ENCODE results near the gene SPOPL.
"Not testable (repeated sequence)": the region's sequence is repeated elsewhere in the genome, so short reads cannot be mapped to it uniquely, and the experiment has no call there.

SPOPL gene

DNA sequence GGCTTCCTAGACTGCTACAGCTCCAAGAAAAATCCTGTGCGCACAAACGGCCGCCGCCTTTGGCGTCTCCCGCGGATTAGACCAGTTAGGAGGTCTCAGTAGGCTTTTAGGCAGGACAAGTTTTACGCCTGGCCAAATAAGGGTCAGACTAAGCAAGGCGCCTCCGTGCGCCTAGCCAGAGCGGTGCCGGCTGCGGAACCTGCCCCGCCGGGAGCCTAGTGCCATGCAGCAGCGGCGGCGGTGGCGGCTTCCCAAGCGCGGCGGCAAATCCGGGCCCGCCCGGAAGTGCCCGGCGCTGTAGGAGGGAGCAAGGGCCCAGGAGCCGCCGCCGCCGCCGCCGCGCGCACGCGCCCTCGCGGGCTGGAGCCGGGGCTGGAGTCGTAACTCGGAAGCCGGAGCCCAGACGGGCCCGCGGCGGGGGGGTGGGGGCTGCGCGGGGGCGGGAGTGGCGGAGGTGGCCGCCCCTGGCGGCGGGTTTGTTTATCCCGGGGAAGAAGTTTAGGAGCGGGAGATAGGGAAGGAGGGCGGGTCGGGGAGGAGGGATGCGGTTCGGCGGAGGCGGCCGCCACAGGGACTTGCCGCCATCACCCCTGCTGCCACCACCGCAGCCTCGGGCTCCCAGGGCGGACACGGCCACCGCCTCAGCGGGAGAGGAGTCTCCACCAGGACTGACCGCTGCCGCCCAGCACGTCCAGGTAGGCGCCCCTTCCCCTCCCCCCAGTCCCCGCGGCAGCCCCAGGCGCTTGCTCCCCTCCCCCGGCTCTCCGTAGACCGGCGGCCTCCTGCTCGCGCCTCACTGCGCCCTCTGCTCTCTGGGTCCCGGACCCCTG, at the start of gene SPOPL:
Gene SPOPL (plus strand): TSS at position 346 of the 830 bp plus-strand sequence. CDS start 48,447 bp downstream, outside the sequence.
- peak; percentile 27 for DNase-seq

DNA sequence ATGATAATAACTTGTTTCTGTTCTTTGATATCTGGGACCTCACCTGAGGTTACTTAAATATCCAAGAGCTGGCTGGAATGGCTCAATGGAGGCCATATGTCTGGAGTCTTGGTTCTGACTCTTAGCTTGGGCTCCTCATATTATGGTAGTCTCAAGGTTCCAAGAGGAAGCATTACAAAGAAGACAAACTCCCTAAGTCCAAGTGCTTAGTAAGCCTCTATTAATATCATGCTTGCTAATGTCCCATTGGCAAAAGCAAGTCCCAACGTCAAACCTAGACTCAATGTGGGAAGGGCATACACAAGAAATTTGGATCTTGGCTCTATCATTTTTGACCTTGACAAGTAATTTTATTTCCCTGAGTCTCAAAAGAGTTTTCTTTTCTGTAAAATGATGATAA, 49.2 kb upstream of the SPOPL start:
- no peak for DNase-seq

GRCh38 chr2:138453815-138454214, 47.8 kb upstream of the SPOPL start:
- no peak for DNase-seq

GRCh38 chr2:138454761-138455160, 46.8 kb upstream of the SPOPL start:
- no peak for DNase-seq

DNA sequence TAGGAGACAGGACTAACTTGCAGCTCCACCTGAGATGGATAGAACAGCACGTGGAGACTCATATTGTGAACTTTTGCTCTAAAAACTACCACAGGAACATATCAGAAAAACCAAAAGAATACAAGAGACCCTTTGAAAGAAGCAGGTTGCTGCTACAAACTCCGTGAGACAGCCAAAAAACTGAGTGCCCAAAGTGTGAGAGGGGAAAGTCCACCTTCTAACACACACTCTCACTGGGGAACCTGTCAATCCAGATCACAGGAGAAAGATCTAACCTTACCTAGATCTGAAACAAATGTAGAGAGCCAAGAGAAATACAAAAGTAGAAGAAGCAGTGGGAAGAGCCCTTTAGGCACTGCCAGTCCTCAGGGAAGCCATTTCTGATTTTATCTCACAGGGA, 46.3 kb upstream of the SPOPL start:
- DNase-seq, result no peak

DNA sequence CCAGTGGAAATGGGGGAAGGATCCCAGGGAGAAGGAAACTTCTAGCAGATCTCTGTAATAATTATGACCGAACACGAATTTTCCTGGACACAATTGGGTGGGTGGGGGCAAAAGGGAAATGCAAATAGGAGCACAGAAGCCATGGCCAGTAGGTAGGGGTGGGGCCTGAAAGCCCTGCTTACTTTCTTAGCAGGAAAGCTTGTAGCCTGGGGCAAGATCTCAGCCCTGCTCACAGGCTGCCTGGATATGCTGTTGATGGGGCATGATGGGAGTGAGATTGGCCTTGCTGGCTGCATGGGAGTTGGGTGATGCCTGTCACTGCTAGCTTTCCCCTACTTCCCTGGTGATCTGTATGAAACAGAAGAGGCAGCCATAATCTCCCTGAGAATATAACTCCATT, 45.9 kb upstream of the SPOPL start:
- no peak for DNase-seq

DNA sequence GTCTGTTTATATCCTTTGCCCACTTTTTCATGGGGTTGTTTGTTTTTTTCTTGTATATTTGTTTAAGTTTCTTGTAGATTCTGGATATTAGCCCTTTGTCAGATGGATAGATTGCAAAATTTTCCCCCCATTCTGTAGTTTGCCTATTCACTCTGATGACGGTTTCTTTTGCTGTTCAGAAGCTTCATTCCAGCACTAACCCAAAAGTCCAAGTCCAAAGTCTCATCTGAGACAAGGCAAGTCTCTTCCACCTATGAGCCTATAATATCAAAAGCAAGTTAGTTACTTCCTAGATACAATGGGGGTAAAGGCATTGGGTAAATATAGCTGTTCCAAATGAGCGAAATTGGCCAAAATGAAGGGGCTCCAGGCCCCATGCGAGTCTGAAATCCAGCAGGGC, 38.9 kb upstream of the SPOPL start:
- DNase-seq, result not testable (repeated sequence)

DNA sequence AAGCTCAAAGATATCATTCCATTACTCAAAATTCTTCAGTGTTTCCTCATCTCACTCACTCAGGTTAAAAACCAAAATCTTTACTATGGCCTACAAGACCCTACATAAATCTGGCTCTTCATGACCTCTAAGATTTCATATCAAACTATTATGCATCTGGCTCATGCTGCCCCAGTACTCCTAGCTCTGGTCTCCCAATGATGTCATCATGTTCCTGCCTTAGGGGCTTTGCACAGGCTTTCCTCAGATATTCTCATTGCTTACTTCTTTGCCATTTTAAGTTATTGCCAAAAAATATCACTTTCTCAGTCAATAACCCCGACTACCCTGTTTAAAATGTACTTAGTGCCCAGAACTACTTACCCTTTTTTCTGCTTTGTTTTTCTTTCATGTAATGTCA, 33.0 kb upstream of the SPOPL start:
- DNase-seq, result no peak

DNA sequence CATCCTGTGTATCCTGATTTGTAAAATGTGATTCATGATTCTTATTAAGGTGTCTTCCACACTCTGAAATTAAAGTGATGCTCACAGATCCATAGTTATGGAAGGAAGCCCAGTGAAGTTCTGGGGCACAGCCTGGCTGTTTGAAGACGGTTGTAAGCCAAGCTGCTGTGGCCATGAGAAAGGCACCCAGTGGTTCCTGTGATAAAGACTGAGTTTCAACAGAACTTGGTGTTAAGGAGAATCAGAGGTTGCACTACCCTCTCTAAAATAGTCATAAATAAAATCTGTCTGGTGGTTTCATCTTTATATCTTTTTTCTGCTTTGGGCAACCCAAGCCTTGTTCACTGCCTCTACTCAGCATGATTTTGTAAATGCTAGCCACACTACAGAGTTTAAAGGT, 32.2 kb upstream of the SPOPL start:
- DNase-seq, result no peak

GRCh38 chr2:138470941-138471340, 30.6 kb upstream of the SPOPL start:
- no peak for DNase-seq

GRCh38 chr2:138474100-138474825, 27.3 kb upstream of the SPOPL start:
- no peak for DNase-seq

DNA sequence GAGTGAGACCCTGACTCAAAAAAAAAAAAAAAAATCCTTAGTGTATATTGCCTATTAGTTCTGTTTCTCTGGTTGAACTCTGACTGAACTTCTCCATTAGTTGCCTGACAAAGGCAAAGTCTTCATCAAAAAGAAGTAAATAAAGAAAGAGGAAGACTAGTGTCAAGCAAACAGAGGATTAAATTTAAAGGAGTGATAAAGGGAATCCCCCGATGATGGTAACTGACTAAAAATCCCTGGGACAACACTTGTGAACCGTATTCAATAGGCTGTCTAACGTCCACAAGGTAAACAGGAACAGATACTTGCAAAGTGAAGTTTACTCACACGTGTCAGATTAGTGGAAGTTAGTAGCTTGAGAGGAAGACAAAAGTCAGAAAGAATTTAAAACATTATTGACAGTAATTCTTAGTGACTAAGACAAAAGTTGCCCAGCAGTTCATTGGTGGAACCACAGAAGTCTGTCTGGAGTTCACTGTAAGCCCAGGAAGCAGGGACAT, 26.2 kb upstream of the SPOPL start:
- no peak for DNase-seq

DNA sequence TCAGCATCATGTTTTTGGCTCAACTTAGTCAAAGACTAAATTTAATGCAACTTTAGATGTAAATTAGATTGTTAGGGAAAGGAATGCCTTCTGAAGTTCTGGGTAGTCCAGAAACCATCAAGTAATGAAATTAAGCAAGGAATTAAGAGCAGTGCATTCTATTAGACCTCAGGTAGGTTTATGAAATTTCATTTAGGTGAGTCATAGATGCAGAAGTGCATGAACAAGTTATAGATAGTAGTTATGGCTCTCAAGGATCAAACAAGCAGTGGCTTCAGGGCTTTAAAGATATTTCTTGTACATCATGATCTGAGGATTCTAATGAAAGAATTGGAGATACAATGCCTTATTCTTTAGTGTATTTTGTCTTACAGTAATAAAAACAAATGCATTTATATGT, 25.4 kb upstream of the SPOPL start:
- DNase-seq, result no peak

- DNase-seq, result no peak
Measured at GRCh38 chr2:138476940-138477339, 24.6 kb upstream of the SPOPL start.

DNA sequence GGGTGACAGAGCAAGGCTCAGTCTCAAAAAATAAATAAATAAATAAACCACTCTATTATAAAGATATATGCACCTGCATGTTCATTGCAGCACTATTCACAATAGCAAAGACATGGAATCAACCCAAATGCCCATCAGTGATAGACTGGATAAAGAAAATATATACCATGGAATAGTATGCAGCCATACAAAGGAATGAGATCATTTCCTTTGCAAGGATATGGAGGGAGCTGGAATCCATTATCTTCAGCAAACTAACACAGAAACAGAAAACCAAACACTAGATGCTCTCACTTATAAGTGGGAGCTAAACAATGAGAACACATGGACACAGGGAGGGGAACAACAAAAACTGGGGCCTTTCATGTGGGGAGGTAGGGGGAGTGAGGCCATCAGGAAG, 18.8 kb upstream of the SPOPL start:
- DNase-seq, result not testable (repeated sequence)

DNA sequence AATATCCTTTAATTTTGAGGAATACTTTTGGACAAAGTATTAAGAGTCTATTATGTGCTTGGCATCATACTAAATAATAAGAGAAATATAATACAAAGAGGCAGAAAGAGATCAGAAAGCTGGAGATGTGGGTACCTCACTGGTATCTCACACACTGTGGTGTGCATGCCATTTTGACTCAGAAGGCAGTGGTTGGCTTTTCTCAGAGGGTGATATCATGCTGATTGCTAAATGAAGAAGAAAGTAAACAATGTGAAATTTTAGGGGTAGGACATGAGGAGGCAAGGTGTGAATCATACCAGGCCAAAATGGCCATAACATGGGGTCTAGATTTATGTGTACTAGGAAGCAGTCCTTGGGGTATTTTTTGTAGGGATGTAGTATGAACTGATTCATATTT, 16.6 kb upstream of the SPOPL start:
- no peak for DNase-seq

DNA sequence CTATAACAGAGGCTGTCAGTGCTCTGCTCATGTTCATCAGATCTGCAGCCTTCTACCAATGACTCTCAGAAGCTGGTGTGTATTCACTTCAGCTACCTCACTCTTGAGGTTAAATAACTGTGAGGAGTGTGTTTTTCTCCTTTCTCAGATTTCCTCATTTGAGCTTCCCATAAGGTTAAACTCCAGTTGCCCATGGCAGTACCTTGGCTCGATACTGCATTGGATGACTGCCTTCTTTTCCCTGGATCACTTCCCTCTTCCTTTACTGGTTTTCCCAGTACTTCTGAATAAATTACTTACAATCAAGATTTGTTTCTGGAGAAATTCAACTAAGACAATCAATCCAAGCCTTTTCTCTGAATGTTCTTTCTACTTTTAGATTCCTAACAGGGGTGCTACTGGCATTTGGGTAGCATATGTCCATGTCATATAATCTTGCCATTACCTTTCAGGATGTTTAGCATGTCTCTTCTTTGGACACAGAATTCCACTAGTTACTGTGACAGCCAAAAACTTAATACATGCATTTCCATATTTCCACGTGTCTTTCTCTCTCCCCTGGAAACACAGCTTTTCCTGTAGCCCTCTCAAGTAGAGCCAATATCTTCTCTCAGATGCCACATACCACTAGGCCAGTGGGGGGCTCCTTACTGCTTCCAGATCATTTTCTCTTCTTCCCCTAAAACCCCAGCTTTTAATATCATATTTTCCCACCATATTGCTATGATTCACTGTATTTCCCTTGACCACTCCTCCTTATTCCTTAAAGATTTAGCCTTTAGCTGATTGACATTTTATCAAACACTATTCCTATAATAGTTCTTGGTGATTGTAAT, 15.0 kb upstream of the SPOPL start:
- no peak for DNase-seq

GRCh38 chr2:138490673-138491494, 10.7 kb upstream of the SPOPL start:
- no peak for DNase-seq

- no peak for DNase-seq
Measured at GRCh38 chr2:138491495-138491862, 10.1 kb upstream of the SPOPL start.

- DNase-seq, result no peak
Measured at GRCh38 chr2:138492160-138492559, 9.4 kb upstream of the SPOPL start.

GRCh38 chr2:138493334-138493733, 8.2 kb upstream of the SPOPL start:
- DNase-seq, result no peak

DNA sequence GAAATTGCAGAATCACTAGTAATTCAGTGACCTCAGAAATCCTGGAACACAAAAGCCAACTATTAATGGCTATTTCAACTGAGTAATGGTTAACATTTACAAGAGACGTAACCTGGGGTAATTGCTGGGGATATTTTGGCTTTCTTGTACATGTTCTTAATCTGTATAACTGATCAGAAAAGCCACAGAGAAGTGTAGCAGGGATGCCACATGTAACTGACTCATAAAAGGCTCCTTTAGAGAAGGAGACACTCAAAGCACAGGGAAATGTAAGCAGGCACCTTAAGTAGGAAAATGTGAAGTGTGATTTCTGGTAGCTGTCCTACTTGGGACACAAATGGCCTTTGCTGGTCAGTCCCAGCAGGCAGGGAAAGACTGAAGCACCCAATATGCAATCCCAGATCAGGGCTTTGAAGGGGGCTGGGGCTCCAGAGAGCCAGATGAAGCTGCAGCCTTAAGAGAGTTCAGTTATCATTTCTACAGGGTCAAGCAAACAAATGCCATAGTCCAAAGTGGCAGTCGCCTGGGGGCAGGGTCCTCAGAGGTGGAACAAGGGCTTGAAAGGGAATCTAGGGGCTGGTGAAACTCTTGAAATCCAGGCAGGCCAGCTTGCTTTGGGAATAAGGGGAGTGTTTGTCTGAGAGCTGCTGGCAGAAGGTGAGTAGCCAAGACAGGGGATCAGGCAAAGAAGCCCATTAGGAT, 7.2 kb upstream of the SPOPL start:
- DNase-seq, result no peak
